Pons (tissue), 1 donor: ENCODE results near the gene OLFML1.
A peak's percentile ranks its signal among the peaks of the same experiment; 100 is the strongest.

Experiments used
- DNase-seq: peaks from one replicate; pipeline ENCODE4 v3.0.0-alpha.2; 2016; ENCODE audit warnings: low spot score

Gene OLFML1

GRCh38 chr11:7480113-7480512 lies 5.2 kb upstream of the OLFML1 start:
- no peak for DNase-seq

- no peak for DNase-seq
Observed at GRCh38 chr11:7484131-7484530, 1.2 kb upstream of the OLFML1 start.

- DNase-seq, result no peak
Observed at GRCh38 chr11:7484645-7485044, 661 bp upstream of the OLFML1 start.

GRCh38 chr11:7486098-7486780 lies 933 bp downstream of the OLFML1 start:
- no peak for DNase-seq

GRCh38 chr11:7486781-7487140 lies 1.5 kb downstream of the OLFML1 start:
- DNase-seq, result no peak

- DNase-seq, result no peak
Observed at GRCh38 chr11:7487360-7487759, 2.1 kb downstream of the OLFML1 start.

GRCh38 chr11:7488681-7489080 lies 3.4 kb downstream of the OLFML1 start:
- no peak for DNase-seq

- no peak for DNase-seq
Observed at GRCh38 chr11:7489376-7489775, 4.1 kb downstream of the OLFML1 start.

- DNase-seq, result no peak
Observed at GRCh38 chr11:7490054-7490453, 4.7 kb downstream of the OLFML1 start.

GRCh38 chr11:7490535-7490934 lies 5.2 kb downstream of the OLFML1 start:
- DNase-seq, result no peak

GRCh38 chr11:7492253-7492652 lies 6.9 kb downstream of the OLFML1 start:
- DNase-seq, result no peak

GRCh38 chr11:7493670-7494069 lies 8.4 kb downstream of the OLFML1 start:
- DNase-seq, result no peak

GRCh38 chr11:7494086-7494745 lies 8.9 kb downstream of the OLFML1 start:
- no peak for DNase-seq

GRCh38 chr11:7495882-7496551 lies 10.7 kb downstream of the OLFML1 start:
- DNase-seq, result peak; percentile 56

GRCh38 chr11:7498193-7498592 lies 12.9 kb downstream of the OLFML1 start:
- peak; percentile 44 for DNase-seq

- no peak for DNase-seq
Observed at GRCh38 chr11:7499081-7499480, 13.8 kb downstream of the OLFML1 start.

- no peak for DNase-seq
Observed at GRCh38 chr11:7500251-7500650, 14.9 kb downstream of the OLFML1 start.

- no peak for DNase-seq
Observed at GRCh38 chr11:7501251-7501650, 15.9 kb downstream of the OLFML1 start.

GRCh38 chr11:7501894-7502293 lies 16.6 kb downstream of the OLFML1 start:
- DNase-seq, result no peak

GRCh38 chr11:7506243-7506642 lies 20.9 kb downstream of the OLFML1 start:
- DNase-seq, result no peak

GRCh38 chr11:7508087-7508486 lies 22.8 kb downstream of the OLFML1 start:
- no peak for DNase-seq

GRCh38 chr11:7509966-7510365 lies 24.7 kb downstream of the OLFML1 start:
- no peak for DNase-seq

GRCh38 chr11:7511401-7511800 lies 26.1 kb downstream of the OLFML1 start:
- DNase-seq, result peak; percentile 92
